ENCODE measurements around the gene NYAP2. TPM values are rescaled to one million over a fixed set of nuclear protein-coding genes. Genes with fewer than 3 reads are reported as not detected.

NYAP2 gene
- total and polyA plus RNA-seq, 10 of the 15 experiments (the other 5 are each of a cell fraction or from before 2014, with no cell fraction given): 0.03 TPM; not detected in 9

DNA sequence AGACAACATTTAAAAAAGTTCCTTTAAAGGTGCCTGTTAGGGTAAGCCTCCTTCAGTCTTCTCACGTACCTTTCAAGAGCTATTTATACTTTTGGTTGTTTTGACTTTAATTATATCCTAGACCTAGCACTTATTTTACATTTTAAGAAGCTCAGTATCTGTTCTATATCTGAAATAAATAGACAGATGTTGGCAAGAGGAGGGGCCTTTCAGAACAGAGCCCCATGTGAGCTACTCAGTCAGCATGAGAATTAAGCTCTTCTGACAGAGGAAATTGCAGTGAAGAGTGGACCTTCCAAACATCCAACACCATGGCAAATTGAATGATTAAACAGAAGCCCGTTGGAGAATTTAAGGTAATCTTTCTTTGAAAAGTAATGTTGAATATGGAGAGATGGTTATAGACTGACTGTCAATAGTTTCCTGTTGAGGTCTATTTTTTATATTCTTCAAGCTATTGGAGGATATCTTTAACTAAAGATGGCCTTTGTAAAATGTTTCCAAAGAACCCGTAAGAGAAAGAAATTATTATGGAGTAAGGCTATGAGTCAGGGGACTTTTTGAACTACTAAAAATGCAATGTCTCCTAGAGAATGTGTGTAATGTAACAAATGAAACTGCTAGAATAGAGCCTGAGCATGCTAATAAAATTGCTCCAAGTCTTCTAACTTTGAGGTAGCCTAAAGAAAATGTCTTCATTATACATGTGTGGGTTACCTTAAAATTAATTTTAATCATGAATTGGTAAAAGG, 17.3 kb downstream of the NYAP2 start:
- ChIA-PET POLR2A (no interaction called here), SMC1A (ENCODE audit: uncharacterized antibody, unreplicated experiment) (no interaction called here), CTCF (no interaction called here), RAD21 (ENCODE audit: unreplicated experiment) (no interaction called here)
- BruUV-seq (replicated peaks): no TSS peak
- Histone ChIP-seq H4K20me1 (ENCODE audit: control insufficient read depth, insufficient read depth) (no peaks in the 10 kb centered on the region), H3K79me2 (ENCODE audit: control insufficient read depth, insufficient read depth, low read length) (no peaks in the 10 kb centered on the region), H3K36me3 (ENCODE audit: control insufficient read depth in 2 of 2, insufficient read depth in 2 of 2, low read length in 1 of 2) (no peaks in the 10 kb centered on the region), H3K27ac (ENCODE audit: control insufficient read depth, insufficient read depth) (no peak overlapping the region), H3K9me3 (replicated peaks; ENCODE audit: control insufficient read depth, insufficient read depth, low read length) (no peaks in the 10 kb centered on the region), H3K4me2 (ENCODE audit: control insufficient read depth, insufficient read depth) (no peak overlapping the region), H3K27me3 (replicated peaks in 1 of 2; ENCODE audit: control insufficient read depth in 2 of 2, insufficient read depth in 2 of 2, low read length in 1 of 2) (no peaks in the 10 kb centered on the region), H3K4me3 (no peak overlapping the region), H3K4me1 (ENCODE audit: control insufficient read depth, insufficient read depth, low read length) (no peaks in the 10 kb centered on the region), H2AFZ (ENCODE audit: control insufficient read depth, low read depth, low read length) (no peak overlapping the region), H3K9ac (ENCODE audit: control insufficient read depth, insufficient read depth, low read length) (no peak overlapping the region)
- ATAC-seq: no peak; the same call in 2 of the 3 replicates
- WGBS (ENCODE audit: insufficient coverage, insufficient replicate concordance, low lambda C conversion rate, missing lambda C conversion rate): 3% methylated on average over 3 of the region's 3 CpGs
- TF ChIP-seq ZSCAN29 (IDR thresholded peaks at IDR 0.05): no peak
- TF ChIP-seq, protein P1, sequence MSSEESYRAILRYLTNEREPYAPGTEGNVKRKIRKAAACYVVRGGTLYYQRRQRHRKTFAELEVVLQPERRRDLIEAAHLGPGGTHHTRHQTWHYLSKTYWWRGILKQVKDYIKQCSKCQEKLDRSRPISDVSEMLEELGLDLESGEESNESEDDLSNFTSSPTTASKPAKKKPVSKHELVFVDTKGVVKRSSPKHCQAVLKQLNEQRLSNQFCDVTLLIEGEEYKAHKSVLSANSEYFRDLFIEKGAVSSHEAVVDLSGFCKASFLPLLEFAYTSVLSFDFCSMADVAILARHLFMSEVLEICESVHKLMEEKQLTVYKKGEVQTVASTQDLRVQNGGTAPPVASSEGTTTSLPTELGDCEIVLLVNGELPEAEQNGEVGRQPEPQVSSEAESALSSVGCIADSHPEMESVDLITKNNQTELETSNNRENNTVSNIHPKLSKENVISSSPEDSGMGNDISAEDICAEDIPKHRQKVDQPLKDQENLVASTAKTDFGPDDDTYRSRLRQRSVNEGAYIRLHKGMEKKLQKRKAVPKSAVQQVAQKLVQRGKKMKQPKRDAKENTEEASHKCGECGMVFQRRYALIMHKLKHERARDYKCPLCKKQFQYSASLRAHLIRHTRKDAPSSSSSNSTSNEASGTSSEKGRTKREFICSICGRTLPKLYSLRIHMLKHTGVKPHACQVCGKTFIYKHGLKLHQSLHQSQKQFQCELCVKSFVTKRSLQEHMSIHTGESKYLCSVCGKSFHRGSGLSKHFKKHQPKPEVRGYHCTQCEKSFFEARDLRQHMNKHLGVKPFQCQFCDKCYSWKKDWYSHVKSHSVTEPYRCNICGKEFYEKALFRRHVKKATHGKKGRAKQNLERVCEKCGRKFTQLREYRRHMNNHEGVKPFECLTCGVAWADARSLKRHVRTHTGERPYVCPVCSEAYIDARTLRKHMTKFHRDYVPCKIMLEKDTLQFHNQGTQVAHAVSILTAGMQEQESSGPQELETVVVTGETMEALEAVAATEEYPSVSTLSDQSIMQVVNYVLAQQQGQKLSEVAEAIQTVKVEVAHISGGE (CRISPR knock-in tag; IDR thresholded peaks at IDR 0.05): no peak
- TF ChIP-seq RAD21 (IDR thresholded peaks at IDR 0.05; ENCODE audit: insufficient read depth, low read depth, low read length): no peak
- TF ChIP-seq MTA3 (IDR thresholded peaks at IDR 0.05; ENCODE audit: borderline replicate concordance, low read length): no peak
- TF ChIP-seq EZH2 (IDR thresholded peaks at IDR 0.05; ENCODE audit: borderline replicate concordance, control insufficient read depth, low read depth, low read length): no peak
- TF ChIP-seq, protein P2, sequence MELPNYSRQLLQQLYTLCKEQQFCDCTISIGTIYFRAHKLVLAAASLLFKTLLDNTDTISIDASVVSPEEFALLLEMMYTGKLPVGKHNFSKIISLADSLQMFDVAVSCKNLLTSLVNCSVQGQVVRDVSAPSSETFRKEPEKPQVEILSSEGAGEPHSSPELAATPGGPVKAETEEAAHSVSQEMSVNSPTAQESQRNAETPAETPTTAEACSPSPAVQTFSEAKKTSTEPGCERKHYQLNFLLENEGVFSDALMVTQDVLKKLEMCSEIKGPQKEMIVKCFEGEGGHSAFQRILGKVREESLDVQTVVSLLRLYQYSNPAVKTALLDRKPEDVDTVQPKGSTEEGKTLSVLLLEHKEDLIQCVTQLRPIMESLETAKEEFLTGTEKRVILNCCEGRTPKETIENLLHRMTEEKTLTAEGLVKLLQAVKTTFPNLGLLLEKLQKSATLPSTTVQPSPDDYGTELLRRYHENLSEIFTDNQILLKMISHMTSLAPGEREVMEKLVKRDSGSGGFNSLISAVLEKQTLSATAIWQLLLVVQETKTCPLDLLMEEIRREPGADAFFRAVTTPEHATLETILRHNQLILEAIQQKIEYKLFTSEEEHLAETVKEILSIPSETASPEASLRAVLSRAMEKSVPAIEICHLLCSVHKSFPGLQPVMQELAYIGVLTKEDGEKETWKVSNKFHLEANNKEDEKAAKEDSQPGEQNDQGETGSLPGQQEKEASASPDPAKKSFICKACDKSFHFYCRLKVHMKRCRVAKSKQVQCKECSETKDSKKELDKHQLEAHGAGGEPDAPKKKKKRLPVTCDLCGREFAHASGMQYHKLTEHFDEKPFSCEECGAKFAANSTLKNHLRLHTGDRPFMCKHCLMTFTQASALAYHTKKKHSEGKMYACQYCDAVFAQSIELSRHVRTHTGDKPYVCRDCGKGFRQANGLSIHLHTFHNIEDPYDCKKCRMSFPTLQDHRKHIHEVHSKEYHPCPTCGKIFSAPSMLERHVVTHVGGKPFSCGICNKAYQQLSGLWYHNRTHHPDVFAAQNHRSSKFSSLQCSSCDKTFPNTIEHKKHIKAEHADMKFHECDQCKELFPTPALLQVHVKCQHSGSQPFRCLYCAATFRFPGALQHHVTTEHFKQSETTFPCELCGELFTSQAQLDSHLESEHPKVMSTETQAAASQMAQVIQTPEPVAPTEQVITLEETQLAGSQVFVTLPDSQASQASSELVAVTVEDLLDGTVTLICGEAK (IDR thresholded peaks at IDR 0.05; ENCODE audit: borderline replicate concordance): no peak
- TF ChIP-seq HDAC6 (IDR thresholded peaks at IDR 0.05; ENCODE audit: unreplicated experiment): no peak
- TF ChIP-seq KLF5 (IDR thresholded peaks at IDR 0.05; ENCODE audit: partially characterized antibody): no peak
- TF ChIP-seq ZNF274 (IDR thresholded peaks at IDR 0.05; ENCODE audit: insufficient read depth, insufficient read length): no peak
- no peak for TF ChIP-seq CBFB (IDR thresholded peaks at IDR 0.05; ENCODE audit: low read depth)
- in situ Hi-C loops (cut with MboI) (no loop called here), intact Hi-C loops (cut with micrococcal nuclease; ENCODE audit: unreplicated experiment) (no loop called here)
- DNase-seq (ENCODE audit: low read depth, low spot score): no peak
- no peak for FAIRE-seq

All from GM12878 (cell line).